ENCODE measurements around the gene CD79A. TPM values are rescaled to one million over a fixed set of nuclear protein-coding genes. Genes with fewer than 3 reads are reported as not detected.

The CD79A gene
- total and polyA plus RNA-seq, 2 donors (not counting 3 experiments of a cell fraction or from before 2014, with no cell fraction given) = 0.32 TPM; not detected in 1

GRCh38 chr19:41879670-41880328 is 2.7 kb downstream of the CD79A start:
- DNase-seq (ENCODE audit: low read depth, low spot score) (no peak), FAIRE-seq (no peak)
- H3K36me3 ChIP-seq (ENCODE audit: control insufficient read depth in 2 of 2, extremely low read depth in 1 of 2, insufficient read depth in 2 of 2, low read length in 2 of 2) = no peaks in the 10 kb centered on the region
- H3K4me1 ChIP-seq (ENCODE audit: control insufficient read depth, extremely low read depth, insufficient read depth, low read length) = peaks cover 7% of the 10 kb centered on the region
- no peaks in the 10 kb centered on the region for H4K20me1 ChIP-seq (replicated peaks; ENCODE audit: control insufficient read depth, extremely low read depth, insufficient read depth, low read length)
- H3K4me3 ChIP-seq (replicated peaks in 1 of 3; ENCODE audit: insufficient read depth in 1 of 3, low read depth in 1 of 3, low read length in 3 of 3) = no peak overlapping the region
- no peak for TF ChIP-seq MAX (IDR thresholded peaks at IDR 0.05; ENCODE audit: insufficient read depth, insufficient read length)
- no peak for TF ChIP-seq JUN (IDR thresholded peaks at IDR 0.05; ENCODE audit: borderline replicate concordance, insufficient read depth, insufficient read length, low read depth)
- no peak for TF ChIP-seq GATA2 (IDR thresholded peaks at IDR 0.05; ENCODE audit: insufficient read depth, insufficient read length, low read depth, low read length)
- TF ChIP-seq POLR2AphosphoS5 (IDR thresholded peaks at IDR 0.05; ENCODE audit: insufficient read depth, low read depth, low read length) = no peak
- TF ChIP-seq FOS (IDR thresholded peaks at IDR 0.05; ENCODE audit: borderline replicate concordance, insufficient read depth, low read length) = no peak
- TF ChIP-seq, protein P1, sequence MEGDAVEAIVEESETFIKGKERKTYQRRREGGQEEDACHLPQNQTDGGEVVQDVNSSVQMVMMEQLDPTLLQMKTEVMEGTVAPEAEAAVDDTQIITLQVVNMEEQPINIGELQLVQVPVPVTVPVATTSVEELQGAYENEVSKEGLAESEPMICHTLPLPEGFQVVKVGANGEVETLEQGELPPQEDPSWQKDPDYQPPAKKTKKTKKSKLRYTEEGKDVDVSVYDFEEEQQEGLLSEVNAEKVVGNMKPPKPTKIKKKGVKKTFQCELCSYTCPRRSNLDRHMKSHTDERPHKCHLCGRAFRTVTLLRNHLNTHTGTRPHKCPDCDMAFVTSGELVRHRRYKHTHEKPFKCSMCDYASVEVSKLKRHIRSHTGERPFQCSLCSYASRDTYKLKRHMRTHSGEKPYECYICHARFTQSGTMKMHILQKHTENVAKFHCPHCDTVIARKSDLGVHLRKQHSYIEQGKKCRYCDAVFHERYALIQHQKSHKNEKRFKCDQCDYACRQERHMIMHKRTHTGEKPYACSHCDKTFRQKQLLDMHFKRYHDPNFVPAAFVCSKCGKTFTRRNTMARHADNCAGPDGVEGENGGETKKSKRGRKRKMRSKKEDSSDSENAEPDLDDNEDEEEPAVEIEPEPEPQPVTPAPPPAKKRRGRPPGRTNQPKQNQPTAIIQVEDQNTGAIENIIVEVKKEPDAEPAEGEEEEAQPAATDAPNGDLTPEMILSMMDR (IDR thresholded peaks at IDR 0.05; ENCODE audit: extremely low read depth in 1 of 2, insufficient read depth in 1 of 2, low read depth in 1 of 2, low read length in 2 of 2) = no peak
- TF ChIP-seq EZH2 (IDR thresholded peaks at IDR 0.05; ENCODE audit: borderline replicate concordance, low read depth, low read length, severe bottlenecking) = no peak
- H3K4me2 ChIP-seq (ENCODE audit: insufficient read depth, low read length) = no peak overlapping the region
- intact Hi-C loops (cut with micrococcal nuclease) (no loop called here), dilution Hi-C loops (cut with MboI; ENCODE audit: extremely low pct_ligation_motif_present, low sequenced_read_pairs) (no loop called here)
- CTCF ChIA-PET = no interaction called here
- POLR2A ChIA-PET = no interaction called here
- H2AFZ ChIP-seq (ENCODE audit: low read depth, low read length) = no peak overlapping the region
- no peak overlapping the region for H3K9ac ChIP-seq (replicated peaks; ENCODE audit: extremely low read depth, insufficient read depth, low read length)
- no peaks in the 10 kb centered on the region for H3K9me3 ChIP-seq (replicated peaks; ENCODE audit: control insufficient read depth, insufficient read depth, low read length)
- no TSS peak for BruUV-seq (replicated peaks)
- no peaks in the 10 kb centered on the region for H3K9me1 ChIP-seq (replicated peaks; ENCODE audit: control insufficient read depth, extremely low read depth, insufficient read depth, low read length)
- H3K79me2 ChIP-seq (ENCODE audit: control insufficient read depth, insufficient read depth, low read length) = peaks cover 5% of the 10 kb centered on the region
- H3K27ac ChIP-seq (ENCODE audit: insufficient read depth, low read depth, low read length) = no peak overlapping the region
- no peaks in the 10 kb centered on the region for H3K27me3 ChIP-seq (ENCODE audit: control insufficient read depth in 2 of 2, insufficient read depth in 2 of 2, low read length in 2 of 2)
